ENCODE measurements around the gene TDRD1.
"Not testable (repeated sequence)": the region's sequence is repeated elsewhere in the genome, so short reads cannot be mapped to it uniquely, and the experiment has no call there.

TDRD1 gene, protein sequence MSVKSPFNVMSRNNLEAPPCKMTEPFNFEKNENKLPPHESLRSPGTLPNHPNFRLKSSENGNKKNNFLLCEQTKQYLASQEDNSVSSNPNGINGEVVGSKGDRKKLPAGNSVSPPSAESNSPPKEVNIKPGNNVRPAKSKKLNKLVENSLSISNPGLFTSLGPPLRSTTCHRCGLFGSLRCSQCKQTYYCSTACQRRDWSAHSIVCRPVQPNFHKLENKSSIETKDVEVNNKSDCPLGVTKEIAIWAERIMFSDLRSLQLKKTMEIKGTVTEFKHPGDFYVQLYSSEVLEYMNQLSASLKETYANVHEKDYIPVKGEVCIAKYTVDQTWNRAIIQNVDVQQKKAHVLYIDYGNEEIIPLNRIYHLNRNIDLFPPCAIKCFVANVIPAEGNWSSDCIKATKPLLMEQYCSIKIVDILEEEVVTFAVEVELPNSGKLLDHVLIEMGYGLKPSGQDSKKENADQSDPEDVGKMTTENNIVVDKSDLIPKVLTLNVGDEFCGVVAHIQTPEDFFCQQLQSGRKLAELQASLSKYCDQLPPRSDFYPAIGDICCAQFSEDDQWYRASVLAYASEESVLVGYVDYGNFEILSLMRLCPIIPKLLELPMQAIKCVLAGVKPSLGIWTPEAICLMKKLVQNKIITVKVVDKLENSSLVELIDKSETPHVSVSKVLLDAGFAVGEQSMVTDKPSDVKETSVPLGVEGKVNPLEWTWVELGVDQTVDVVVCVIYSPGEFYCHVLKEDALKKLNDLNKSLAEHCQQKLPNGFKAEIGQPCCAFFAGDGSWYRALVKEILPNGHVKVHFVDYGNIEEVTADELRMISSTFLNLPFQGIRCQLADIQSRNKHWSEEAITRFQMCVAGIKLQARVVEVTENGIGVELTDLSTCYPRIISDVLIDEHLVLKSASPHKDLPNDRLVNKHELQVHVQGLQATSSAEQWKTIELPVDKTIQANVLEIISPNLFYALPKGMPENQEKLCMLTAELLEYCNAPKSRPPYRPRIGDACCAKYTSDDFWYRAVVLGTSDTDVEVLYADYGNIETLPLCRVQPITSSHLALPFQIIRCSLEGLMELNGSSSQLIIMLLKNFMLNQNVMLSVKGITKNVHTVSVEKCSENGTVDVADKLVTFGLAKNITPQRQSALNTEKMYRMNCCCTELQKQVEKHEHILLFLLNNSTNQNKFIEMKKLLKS

DNA sequence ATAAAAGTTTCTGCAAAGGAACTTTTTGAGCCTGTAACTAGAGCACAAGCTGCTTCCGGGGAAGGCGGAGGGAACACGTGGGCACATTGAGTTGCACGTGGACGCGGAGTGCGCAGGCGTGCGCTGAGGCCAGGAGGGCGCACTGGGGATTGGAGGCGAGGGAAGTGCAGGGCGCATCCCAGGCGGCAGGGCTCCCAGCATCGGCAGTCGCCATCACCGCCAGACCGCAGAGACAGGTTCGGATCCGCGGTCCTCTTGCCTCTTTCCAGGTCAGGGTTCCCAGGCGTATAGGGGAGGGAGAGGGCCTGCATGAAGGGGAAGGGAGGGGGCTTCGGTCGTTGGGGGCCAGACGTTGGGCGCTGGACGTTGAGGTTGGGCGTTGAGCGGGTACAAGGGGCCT, at the start of gene TDRD1:
Gene TDRD1 (plus strand): TSS at position 206 of the 400 bp plus-strand sequence. CDS start 8,479 bp downstream, outside the sequence.
- no peak for DNase-seq

DNA sequence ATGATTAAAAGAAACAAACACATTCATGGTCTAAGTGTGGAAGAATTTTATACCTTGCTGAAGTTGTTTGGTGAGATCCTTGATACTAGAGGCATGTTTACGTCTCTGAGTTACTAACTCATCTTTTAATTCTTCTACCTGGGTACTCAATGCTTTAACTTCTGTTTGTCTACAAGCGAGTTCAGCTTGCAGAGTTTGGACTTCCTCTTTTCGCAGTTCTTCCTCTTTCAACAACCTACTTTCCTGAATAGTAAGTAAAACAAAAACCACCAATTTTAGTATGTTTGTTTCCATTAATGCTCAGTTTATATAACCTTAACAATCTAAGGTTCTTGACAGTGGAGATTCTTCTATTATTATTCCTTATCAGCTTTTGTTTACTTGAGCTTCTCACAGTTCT, 48.1 kb upstream of the TDRD1 start:
- DNase-seq = peak; percentile 28

DNA sequence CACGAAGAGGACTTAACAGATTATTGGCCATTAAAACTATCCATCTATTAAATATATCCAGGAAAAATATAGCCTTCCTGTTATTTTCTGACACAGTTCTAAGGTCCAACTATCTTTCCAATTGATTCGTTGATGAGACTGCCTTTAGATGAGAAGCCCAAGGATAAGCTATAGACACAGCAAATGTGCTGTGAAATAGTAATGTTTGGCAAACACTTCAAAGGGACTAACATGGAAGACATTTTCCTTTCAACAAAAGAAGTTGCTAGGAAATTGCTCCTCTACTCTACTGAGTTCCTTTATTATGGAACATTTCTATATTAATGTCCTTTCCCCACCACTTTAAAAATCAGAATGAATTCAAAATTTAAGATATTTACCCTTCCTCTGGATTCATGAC, 43.7 kb upstream of the TDRD1 start:
- DNase-seq = no peak

DNA sequence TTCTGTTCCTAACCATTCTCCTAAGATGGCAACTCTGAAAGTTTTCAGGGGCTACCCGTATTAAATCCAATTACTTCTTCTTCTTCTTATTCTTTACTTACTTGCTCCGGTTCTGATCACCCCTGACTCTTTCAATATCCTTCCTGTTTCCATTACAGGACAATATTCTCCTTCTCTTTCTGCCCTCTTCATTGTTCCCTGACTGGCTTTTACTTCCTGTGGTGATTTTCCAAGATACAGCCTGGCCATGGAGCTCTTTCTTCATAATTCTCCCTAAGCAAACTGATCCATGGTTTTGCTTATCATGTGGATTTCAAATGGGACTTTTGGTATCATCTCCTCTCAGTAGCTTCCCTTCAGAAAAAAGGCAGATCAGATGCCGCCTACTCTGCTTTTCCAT, 40.6 kb upstream of the TDRD1 start:
- no peak for DNase-seq

DNA sequence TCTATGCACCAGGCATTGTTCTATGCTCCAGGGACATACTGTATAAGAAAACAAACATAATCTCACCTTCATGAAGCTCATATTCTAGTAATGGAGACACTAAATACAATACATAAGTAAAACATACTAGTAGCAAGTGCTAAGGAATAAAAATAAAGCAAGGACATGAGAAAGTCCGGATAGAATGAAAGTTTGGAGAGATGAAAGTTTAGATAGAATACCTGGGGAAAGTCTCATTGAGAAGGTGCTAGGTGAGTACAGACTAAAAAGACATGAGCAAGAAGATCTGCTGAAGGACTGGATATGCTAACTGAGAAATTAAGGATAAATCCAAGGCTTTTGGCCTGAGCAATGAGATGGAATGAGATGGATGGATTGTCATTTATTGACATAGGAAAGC, 39.1 kb upstream of the TDRD1 start:
- DNase-seq = no peak

DNA sequence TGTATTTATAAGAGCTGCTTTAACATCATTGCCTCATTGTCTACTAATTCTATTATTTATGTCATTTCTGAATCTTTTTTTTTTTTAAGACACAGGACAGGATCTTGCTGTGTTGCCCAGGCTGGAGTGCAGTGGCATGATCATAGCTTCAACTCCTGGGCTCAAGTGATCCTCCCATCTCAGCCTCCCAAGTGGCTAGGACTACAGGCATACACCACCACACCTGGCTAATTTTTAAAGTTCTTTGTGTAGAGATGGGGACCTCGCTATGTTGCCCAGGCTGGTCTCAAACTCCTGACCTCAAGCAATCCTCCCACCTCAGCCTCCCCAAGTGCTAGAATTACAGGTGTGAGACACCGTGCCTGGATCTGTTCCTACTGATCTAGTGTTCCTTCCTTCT, 38.3 kb upstream of the TDRD1 start:
- DNase-seq = not testable (repeated sequence)

DNA sequence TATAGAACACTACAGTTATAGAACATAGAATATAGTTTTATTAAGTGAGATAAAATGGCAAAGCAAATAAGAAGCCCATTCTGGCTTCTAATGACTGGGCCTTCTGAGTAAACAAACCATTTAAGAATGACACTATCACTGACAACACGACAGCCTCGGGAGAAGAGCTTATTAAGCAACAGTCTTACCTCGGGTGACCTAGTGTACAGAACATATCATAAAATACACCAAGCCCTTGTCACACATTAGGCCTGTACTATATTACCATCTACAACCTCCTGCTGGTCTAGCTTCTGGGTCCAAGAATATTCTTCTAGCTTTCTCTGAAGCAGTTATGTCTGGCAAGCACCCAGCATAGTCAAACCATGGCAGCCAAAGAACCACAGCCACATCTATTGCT, 37.1 kb upstream of the TDRD1 start:
- DNase-seq = no peak

DNA sequence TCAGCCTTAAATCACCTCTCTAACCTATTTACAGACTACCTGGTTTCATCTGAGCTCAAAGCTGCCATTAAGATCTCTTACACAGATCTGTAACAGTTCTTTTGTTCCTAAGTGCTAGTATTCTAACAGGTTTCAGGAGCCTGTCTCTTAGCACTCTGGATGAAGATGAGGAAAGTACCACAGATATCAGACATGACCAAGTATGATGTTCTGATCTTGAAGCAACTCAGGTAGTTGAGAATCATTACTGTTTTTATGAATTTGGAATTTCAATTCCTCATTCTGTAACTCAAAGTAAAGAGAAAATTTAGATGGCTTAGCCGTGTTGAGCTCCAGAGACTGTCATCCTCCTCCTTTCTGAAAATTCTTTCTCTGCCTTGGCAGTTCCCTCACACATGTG, 36.0 kb upstream of the TDRD1 start:
- no peak for DNase-seq

DNA sequence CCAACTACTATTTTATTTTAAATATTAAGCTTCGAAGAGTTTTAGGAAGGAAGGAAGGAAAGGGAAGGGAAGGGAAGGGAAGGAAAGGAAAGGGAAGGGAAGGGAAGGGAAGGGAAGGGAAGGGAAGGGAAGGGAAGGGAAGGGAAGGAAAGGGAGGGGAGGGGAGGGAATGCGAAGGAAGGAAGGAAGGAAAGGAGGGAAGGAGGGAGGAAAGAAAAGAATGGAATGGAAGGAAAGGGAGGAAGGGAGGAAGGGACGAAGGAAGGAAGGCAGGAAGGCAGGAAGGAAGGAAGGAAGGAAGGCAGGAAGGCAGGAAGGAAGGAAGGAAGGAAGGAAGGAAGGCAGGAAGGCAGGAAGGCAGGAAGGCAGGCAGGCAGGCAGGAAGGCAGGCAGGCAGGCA, 29.7 kb upstream of the TDRD1 start:
- DNase-seq = not testable (repeated sequence)

DNA sequence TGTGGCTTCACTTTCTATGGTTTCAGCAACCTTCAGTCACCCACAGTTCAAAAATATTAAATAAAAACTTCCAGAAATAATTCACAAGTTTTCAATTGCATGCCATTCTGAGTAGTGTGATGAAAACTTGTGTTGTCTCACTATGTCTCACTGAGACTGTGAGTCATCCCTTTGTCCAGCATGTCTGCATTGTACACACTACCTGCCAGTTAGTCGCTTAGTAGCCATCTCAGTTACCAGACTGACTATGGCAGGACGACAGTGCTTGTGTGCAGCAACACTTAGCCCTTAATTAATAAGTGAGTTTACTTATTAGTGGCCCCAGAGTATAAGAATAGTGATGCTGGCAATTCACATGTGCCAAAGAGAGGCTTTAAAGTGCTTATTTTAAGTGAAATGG, 27.7 kb upstream of the TDRD1 start:
- DNase-seq = no peak

DNA sequence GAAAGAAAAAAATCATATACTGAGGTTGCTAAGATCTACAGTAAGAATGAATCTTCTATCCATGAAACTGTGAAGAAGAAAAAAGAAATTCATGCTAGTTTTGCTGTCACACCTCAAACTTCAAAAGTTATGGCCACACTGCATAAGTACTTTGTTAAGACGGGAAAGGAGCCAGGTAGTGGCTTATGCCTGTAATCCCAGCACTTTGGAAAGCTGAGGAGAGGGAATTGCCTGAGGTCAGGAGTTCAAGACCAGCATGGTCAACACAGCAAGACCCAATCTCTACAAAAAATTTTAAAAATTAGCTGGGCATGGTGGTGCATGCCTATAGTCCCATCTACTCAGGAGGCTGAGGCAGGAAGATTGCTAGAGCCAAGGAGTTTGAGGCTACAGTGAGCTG, 27.3 kb upstream of the TDRD1 start:
- DNase-seq = no peak

DNA sequence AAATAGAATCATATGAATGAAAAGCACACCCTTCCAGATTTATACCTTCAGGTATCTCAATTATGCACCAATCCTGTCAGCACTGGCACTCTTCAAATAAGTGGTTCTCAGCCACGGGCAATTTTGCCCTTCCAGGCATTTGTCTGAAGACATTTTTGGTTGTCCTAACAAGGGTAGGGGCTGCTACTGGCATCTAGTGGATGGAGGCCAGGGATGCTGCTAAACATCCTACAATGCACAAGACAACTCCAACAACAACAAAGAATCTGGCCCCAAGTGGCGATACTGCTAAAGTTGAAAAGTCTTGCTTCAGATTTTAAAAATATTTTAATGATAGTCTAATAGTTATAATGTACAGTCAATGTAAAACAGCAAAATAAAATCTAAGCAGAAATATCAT, 21.2 kb upstream of the TDRD1 start:
- no peak for DNase-seq

DNA sequence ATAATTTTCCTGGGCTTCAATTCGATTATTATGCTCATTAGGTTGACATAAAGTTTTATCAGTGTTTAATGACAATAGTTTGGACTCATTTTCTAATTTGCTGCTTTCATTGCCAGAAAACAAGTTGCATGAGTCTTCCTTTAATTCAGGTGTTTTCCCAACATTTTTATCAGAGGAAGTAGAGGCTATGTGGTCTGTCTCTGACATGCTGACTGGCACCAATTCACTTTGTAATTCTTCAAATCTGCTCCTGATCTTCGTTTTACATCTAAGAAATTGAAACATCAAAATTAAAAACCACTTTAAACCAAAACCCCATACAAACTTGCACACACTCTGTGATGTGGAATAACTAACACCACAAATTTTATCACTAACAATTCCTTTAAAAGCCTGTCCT, 16.1 kb upstream of the TDRD1 start:
- DNase-seq = no peak

DNA sequence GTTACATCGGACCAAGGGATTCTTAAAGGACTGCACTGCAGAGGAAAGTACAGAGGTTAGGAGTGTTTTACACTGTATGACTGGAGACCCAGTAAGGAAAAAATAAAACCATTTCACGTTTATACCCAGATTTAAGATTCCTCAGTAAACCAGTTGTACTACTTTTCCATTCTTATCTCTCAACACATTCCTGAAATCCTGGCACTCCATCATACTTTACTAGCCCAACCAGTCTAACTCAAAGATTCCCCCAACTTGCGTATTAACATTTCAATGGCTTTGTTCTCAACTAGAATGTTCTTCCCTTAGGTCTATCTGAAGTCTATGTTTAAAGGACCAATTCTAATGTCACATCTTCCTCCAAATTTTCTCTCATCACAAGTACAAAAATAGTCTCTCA, 13.1 kb upstream of the TDRD1 start:
- DNase-seq = no peak

DNA sequence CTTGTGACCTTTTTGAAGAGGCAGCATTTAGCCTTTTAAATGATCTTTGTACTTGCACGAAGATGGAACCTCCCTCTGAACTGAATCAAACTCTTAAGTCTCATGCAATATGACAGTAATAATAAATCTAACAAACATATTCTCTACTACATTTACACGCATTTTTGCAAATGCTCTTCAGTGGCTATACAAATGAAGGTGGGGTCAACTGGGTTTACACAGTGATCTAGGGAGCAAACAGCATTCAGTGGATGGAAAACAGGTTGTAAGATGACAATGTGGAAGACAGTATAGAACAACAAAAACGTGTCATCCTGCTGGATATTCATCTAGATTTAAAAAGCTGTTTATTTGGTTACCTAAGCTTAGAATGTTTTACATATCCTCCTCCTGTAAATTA, 12.7 kb upstream of the TDRD1 start:
- no peak for DNase-seq

DNA sequence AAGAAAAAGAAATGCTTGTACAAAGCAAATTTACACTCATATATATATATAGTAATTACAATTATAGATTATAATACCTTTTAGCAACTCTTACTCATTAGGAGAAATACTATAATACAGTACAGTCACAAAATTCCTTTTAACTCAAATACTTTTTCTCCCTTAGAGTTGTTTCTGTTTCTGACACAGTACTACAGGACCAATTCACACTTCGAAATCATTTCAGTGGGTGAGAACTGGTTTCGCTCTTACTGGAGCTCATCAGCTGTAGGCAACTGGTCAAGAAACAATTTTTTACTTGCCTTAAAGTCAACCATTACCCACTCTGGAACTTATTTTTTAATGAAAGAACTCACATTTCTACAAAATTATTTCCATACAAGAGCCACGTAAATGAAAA, 11.2 kb upstream of the TDRD1 start:
- no peak for DNase-seq

DNA sequence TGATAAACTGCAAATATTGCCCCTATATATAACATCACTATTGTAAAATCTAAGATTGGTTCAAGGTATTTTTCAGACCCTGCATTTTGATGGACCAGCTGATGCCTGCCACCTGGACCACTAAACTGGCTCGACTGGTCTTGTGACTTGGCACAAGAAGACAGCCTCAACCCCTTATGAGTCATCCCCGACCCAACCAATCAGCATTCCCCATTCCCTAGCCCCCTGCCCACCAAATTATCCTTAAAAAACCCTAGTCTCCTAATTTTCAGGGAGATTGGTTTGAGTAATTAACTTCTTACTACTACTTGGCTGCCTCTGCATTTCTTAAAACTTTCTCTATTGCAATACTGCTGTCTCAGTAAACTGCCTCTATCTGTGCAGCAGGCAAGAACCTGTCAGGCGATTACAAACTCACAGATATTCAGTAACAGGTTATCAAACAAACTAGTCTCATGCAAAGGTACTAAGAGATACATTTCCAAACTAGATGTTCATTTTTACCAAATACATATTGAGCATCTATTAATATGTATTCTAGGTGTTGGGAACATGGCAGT, 10.6 kb upstream of the TDRD1 start:
- no peak for DNase-seq

DNA sequence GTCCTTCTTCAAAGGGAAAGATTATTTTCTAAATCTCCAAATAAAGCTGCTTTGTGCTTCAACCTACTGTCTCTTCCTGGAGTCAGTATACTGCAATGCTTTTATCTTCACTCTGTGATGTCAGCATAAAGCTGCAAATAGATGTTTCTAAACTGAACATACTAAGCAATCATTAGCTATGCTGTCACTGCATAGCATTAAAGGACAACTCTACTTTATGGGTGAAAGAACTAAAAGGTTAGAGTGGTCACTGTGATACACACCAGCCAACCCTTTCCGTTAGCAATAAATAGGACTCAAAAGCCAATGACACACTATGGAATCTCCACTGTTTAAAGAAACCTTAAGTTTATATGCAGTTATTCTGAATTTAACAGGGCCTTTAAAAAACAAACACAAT, 6.9 kb upstream of the TDRD1 start:
- no peak for DNase-seq

DNA sequence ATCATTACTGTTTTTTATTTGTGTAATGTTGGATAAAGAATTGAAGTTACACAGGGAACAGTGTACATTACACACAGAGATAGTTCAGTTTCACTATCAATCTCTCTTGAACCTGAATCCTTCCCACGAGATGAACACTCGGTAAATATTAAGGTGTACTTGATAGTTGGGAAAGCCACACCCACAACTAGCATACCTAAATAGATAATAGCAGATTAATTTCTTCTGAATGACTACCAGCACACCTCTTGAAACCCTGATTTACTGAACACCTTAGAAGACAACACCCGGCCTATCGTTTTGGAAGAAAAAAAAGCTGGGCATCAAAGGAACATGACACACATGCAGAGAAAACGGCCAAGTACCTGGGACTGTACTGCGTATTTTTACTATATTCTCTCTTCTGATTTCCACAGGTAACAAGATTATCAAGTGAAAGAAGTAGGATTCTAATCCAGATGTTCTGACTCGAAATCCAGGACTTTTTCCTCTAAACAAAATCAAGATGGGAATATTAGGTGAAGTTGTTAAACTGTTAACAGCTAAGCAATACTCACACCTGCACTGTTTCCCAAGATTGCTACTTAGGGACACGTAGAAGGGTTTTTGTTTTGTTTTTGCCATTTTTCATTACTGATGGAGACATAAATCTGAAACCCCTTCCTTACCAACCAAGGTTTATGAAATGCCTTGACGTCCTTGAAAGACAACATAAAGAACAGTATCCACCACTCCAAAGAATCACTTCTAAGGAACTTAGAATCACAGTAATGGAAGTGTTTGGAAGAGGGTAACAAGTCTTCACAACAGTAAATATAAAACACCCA, 6.2 kb upstream of the TDRD1 start:
- DNase-seq = no peak

DNA sequence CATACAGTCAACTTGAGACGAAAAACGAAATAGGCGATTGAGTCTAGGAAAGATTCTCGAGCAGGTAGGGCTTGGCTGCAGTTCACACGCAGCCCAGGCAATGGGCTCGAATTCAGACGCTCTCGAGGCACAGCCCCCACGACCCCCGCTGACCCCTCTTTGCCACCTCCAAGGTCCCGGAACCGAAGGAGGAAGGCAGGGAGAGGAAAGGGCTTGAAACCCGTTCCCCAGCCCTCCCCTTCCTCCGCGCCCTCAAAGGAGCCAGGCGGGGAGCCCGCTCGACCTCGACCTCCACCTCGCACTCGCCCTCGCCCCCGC, 5.6 kb upstream of the TDRD1 start:
- DNase-seq = no peak

DNA sequence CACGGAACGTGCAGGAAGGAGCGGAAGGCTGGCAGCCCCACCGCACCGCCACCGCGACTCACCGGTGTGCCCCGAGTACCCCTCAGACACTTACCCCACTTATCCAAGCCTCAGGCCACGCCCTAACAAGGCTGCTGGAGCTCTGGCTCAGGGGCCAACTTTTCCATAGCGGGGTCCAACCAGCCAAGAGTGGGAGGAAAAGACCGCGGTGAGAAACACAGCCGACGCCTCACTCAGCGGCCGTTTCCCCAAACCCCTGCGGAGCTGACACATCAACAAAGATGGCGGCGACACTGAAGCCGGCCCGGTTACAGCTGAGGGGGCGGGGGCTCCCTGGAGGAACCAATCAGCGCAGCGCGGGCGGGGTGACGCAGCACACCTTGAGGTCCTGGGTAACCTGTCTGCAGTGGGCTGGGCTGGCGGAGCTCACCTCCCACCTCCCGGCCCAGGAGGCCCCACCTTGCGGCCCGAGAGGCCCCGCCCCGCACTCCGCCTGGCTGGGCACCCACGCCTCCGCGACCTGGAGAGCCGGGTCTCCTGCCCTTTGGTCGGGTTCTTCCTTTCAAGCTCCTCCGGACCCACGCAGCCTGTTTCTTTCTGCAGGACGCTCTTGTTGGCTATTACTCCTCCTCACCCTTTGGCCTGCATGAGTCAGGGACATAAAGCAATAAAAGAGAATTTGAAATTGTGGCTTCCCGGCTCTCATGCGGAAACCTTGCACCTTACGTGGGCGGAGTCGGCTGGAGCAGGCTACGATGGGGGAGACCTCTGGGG, 5.0 kb upstream of the TDRD1 start, which contains the start of gene CCDC186:
Gene CCDC186 (minus strand): TSS at position 283 of the 774 bp plus-strand sequence. CDS start 10,935 bp downstream, outside the sequence.
- DNase-seq = peak; percentile 86

All from GDM1 (cell line).